IPS-11a (cell line): ENCODE data around the gene CD82.
"Not testable (repeated sequence)": the region's sequence is repeated elsewhere in the genome, so short reads cannot be mapped to it uniquely, and the experiment has no call there.

Source experiments
- H3K4me3 ChIP-seq: one replicate; pipeline ENCODE4 v1.5.1; 2013; ENCODE audit warnings: low read depth, low read length, control low read depth

CD82 gene

DNA sequence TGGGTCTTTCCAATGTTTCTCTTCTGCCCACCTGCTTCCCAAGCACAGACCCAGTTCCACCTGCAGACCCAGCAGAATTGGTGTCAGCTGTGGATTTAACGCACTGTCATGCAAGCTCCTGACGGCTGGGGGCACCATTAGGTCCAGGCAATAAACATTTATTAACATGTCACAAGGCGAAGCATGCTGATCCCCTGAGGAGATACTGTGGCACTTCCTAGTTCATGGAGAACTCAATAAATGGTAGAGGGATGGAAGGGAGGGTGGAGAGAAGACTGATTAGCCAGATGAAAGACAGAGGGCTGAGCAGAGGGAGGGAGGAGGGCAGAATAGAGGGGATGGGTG is 93.0 kb downstream of the CD82 start:
- H3K4me3 ChIP-seq, result no peak overlapping the region

DNA sequence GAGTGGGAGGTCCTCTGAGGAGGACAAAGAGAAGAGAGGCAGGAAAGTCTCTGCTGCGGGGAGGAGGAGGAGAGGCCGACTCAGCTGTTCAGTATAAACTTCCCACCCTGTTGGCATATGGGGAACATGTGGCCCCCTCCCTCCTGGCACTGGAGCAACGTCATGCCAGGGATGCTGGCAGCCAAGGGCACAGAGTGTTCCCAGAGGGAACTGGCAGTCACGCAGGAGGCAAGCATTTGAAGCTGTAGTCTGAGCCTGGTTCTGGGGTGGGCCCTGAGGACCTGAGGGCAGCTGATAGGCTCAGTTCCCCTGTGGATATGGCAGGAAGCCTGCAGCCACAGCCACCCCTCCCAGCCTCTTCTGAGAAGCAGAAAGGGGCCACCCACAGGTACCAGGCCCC is 94.2 kb downstream of the CD82 start:
- H3K4me3 ChIP-seq, result no peak overlapping the region

DNA sequence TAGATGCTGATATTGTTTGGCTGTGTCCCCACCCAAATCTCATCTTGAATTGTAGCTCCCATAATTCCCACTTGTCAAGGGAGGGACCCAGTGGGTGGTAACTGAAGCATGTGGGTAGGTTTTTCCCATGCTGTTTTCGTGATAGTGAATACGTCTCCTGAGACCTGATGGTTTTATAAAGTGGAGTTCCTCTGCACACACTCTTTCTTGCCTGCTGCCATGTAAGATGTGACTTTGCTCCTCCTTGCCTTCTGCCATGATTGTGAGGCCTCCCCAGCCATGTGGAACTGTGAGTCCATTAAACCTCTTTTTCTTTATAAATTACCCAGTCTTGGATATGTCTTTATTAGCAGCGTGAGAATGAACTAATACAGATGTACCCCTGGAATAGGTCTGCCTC is 95.1 kb downstream of the CD82 start:
- not testable (repeated sequence) for H3K4me3 ChIP-seq

DNA sequence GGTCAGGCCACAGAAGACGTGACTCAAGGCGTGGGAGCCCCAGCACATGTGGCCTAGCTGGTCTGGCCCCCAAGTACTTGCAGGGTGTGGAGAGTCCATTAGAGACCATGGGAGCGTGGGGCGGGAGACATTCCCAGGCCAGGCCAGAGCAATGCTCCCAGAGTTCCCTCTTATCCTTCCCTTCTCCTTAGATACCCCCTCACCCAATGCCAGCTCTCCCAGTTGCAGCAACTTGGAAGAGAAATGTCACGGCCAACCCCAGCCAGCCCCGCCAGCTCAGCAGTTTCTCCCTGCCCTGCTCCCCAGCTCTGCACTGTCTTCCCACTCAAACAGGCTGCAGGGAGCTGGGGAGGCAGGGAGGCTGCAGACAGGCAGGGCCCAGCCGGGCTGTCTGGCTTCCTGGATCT is 95.9 kb downstream of the CD82 start:
- H3K4me3 ChIP-seq, result no peak overlapping the region
